ENCODE results near the gene WWTR1.

- TF ChIP-seq NFE2L1 (CRISPR knock-in tag; IDR thresholded peaks at IDR 0.05) = no peak
- TF ChIP-seq CTCF (IDR thresholded peaks at IDR 0.05) = no peak
- TF ChIP-seq AFF4 (CRISPR knock-in tag; IDR thresholded peaks at IDR 0.05; ENCODE audit: borderline replicate concordance) = no peak
- TF ChIP-seq ZNF263 (CRISPR knock-in tag; IDR thresholded peaks at IDR 0.05; ENCODE audit: low read depth) = no peak
Observed at GRCh38 chr3:149534082-149534481, 123.7 kb downstream of the WWTR1 start.

All from WTC11 (cell line).